Activated B cell treated with CpG ODN at 0.5 μM for 24 hours (primary cell): ENCODE measurements around the gene SERTAD4. TPM values are rescaled to one million over a fixed set of nuclear protein-coding genes. Genes with fewer than 3 reads are reported as not detected.

Experiments
- ATAC-seq: fragments of 200-7000 bp; cut with Tn5 transposase; one replicate; pipeline ENCODE4 v1.10.0; 2021; ENCODE audit warnings: low read depth, mild to moderate bottlenecking, moderate library complexity
- CTCF ChIA-PET: fragments of 350-600 bp; sonication (Branson Sonifier 250); formaldehyde crosslinking; loops from one replicate; lab custom pipeline; 2021; ENCODE audit warnings: antibody characterized with exemption; lab: Charles Lee
- POLR2A ChIA-PET: fragments of 350-600 bp; sonication (Branson Sonifier 250); formaldehyde crosslinking; loops from one replicate; lab custom pipeline; 2021; ENCODE audit warnings: antibody characterized with exemption; lab: Charles Lee
- DNase-seq: peaks from one replicate; pipeline ENCODE4 v3.0.0; 2022
- H3K27ac Mint-ChIP-seq: one replicate; pipeline ENCODE4 v1.8.0; 2020; ENCODE audit warnings: mixed read lengths
- H3K27me3 Mint-ChIP-seq: one replicate; pipeline ENCODE4 v1.8.0; 2021; ENCODE audit warnings: mixed read lengths
- H3K36me3 Mint-ChIP-seq: one replicate; pipeline ENCODE4 v1.8.0; 2021; ENCODE audit warnings: low read depth, mixed read lengths
- H3K4me1 Mint-ChIP-seq: one replicate; pipeline ENCODE4 v1.8.0; 2021; ENCODE audit warnings: mixed read lengths
- H3K4me3 Mint-ChIP-seq: one replicate; pipeline ENCODE4 v1.8.0; 2020; ENCODE audit warnings: mild to moderate bottlenecking, mixed read lengths
- H3K9me3 Mint-ChIP-seq: one replicate; pipeline ENCODE4 v1.8.0; 2020; ENCODE audit warnings: mixed read lengths
- CTCF ChIP-seq: fragments of 200-600 bp; IDR thresholded peaks from one replicate; pipeline ENCODE4 v1.8.0; 2022; ENCODE audit warnings: antibody characterized with exemption, mild to moderate bottlenecking
- intact Hi-C: fragments of 100-400 bp; cut with micrococcal nuclease; formaldehyde crosslinking; loops from one replicate; pipeline ENCODE4 v1.15.1; 2024
- total RNA-seq: library from RNA; stranded (reverse); gene quantifications from 2 replicates; pipeline ENCODE4 v1.2.3, GENCODE V29; 2022

SERTAD4 gene
- total RNA-seq, 1 donor from 2014 or later: not detected

- no peaks in the 10 kb centered on the region for H3K9me3 Mint-ChIP-seq
- DNase-seq (no peak), ATAC-seq (no peak)
- no peak overlapping the region for H3K27ac Mint-ChIP-seq
- H3K4me3 Mint-ChIP-seq: peak overlapping the region; percentile 50
- intact Hi-C loops: no loop called here
- H3K4me1 Mint-ChIP-seq: peaks cover 14% of the 10 kb centered on the region
- peaks cover 50% of the 10 kb centered on the region for H3K27me3 Mint-ChIP-seq
- POLR2A ChIA-PET: no interaction called here
- CTCF ChIA-PET: no interaction called here
- TF ChIP-seq CTCF: no peak
- H3K36me3 Mint-ChIP-seq: no peaks in the 10 kb centered on the region
These were observed 1.1 kb downstream of the SERTAD4 start for GRCh38 chr1:210233495-210234328.

- POLR2A ChIA-PET: no interaction called here
- Mint-ChIP-seq H3K27me3 (peaks cover 50% of the 10 kb centered on the region), H3K27ac (no peak overlapping the region), H3K4me1 (peaks cover 14% of the 10 kb centered on the region), H3K4me3 (peak overlapping the region; percentile 20), H3K9me3 (no peaks in the 10 kb centered on the region), H3K36me3 (no peaks in the 10 kb centered on the region)
- CTCF ChIA-PET: no interaction called here
- TF ChIP-seq CTCF: no peak
- no peak for DNase-seq
- ATAC-seq: no peak
- intact Hi-C loops: no loop called here
These were observed 1.7 kb downstream of the SERTAD4 start for GRCh38 chr1:210234329-210234757.

- H3K9me3 Mint-ChIP-seq: no peaks in the 10 kb centered on the region
- no peak for TF ChIP-seq CTCF
- H3K27me3 Mint-ChIP-seq: peaks cover 45% of the 10 kb centered on the region
- no peaks in the 10 kb centered on the region for H3K36me3 Mint-ChIP-seq
- DNase-seq: no peak
- no peak overlapping the region for H3K4me3 Mint-ChIP-seq
- intact Hi-C loops: no loop called here
- no peak overlapping the region for H3K27ac Mint-ChIP-seq
- ATAC-seq: no peak
- POLR2A ChIA-PET: no interaction called here
- peaks cover 14% of the 10 kb centered on the region for H3K4me1 Mint-ChIP-seq
- CTCF ChIA-PET: no interaction called here
These were observed 2.9 kb downstream of the SERTAD4 start for GRCh38 chr1:210235363-210236053.

GRCh38 chr1:210236386-210236839 lies 3.8 kb downstream of the SERTAD4 start:
- ATAC-seq (no peak), DNase-seq (no peak)
- intact Hi-C loops: no loop called here
- no peak for TF ChIP-seq CTCF
- Mint-ChIP-seq H3K4me3 (no peak overlapping the region), H3K36me3 (no peaks in the 10 kb centered on the region), H3K27ac (no peak overlapping the region), H3K9me3 (no peaks in the 10 kb centered on the region), H3K4me1 (peaks cover 14% of the 10 kb centered on the region), H3K27me3 (peaks cover 45% of the 10 kb centered on the region)
- ChIA-PET CTCF (no interaction called here), POLR2A (no interaction called here)

GRCh38 chr1:210236840-210237409 lies 4.3 kb downstream of the SERTAD4 start:
- no peak for TF ChIP-seq CTCF
- intact Hi-C loops: no loop called here
- H3K4me3 Mint-ChIP-seq: no peak overlapping the region
- H3K27me3 Mint-ChIP-seq: peaks cover 44% of the 10 kb centered on the region
- CTCF ChIA-PET: no interaction called here
- DNase-seq (no peak), ATAC-seq (no peak)
- POLR2A ChIA-PET: no interaction called here
- H3K4me1 Mint-ChIP-seq: peaks cover 11% of the 10 kb centered on the region
- no peaks in the 10 kb centered on the region for H3K9me3 Mint-ChIP-seq
- no peak overlapping the region for H3K27ac Mint-ChIP-seq
- H3K36me3 Mint-ChIP-seq: no peaks in the 10 kb centered on the region
